Testis (tissue), 2 donors: ENCODE results near the gene PRPS1.

Experiments used
- POLR2A ChIP-seq: fragments of 450-650 bp; IDR thresholded peaks from one replicate; pipeline ENCODE4 v1.6.1; 2017; ENCODE audit warnings: antibody characterized with exemption, mild to moderate bottlenecking, moderate library complexity
- TF ChIP-seq, protein P1 (sequence below), 3 experiments: fragments of 450-650 bp in 2 of 3; fragments of 200-600 bp in 1 of 3; sonication (generic) in 1 of 3; IDR thresholded peaks; one replicate each; pipeline ENCODE4 v1.5.1; 2016 to 2019; ENCODE audit warnings: antibody characterized with exemption in 3 of 3, mild to moderate bottlenecking in 2 of 3, moderate library complexity in 1 of 3

- TF ChIP-seq, protein P1, sequence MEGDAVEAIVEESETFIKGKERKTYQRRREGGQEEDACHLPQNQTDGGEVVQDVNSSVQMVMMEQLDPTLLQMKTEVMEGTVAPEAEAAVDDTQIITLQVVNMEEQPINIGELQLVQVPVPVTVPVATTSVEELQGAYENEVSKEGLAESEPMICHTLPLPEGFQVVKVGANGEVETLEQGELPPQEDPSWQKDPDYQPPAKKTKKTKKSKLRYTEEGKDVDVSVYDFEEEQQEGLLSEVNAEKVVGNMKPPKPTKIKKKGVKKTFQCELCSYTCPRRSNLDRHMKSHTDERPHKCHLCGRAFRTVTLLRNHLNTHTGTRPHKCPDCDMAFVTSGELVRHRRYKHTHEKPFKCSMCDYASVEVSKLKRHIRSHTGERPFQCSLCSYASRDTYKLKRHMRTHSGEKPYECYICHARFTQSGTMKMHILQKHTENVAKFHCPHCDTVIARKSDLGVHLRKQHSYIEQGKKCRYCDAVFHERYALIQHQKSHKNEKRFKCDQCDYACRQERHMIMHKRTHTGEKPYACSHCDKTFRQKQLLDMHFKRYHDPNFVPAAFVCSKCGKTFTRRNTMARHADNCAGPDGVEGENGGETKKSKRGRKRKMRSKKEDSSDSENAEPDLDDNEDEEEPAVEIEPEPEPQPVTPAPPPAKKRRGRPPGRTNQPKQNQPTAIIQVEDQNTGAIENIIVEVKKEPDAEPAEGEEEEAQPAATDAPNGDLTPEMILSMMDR (IDR thresholded peaks at IDR 0.05), result no peak
- TF ChIP-seq POLR2A, result no peak
These were observed 8.4 kb upstream of the PRPS1 start for GRCh38 chrX:107619885-107620322.
